ENCODE results near the gene MYH16.

GRCh38 chr7:99312316-99313203 lies 39.9 kb downstream of the MYH16 start:
- TF ChIP-seq CTCF (IDR thresholded peaks at IDR 0.05) (peak; percentile 67 to 74 (median 72)), POLR2A (IDR thresholded peaks at IDR 0.05) (no peak)
